Neural cell (in vitro differentiated cells): ENCODE results near the gene NUDC. TPM values are rescaled to one million over a fixed set of nuclear protein-coding genes. Genes with fewer than 3 reads are reported as not detected.

Source experiments
- H2AFZ ChIP-seq: fragments of 200-600, 300-800 bp; sonication (generic), shearing (Covaris generic); 2 replicates; pipeline ENCODE4 v1.6.0; 2014; ENCODE audit warnings: low read depth, mild to moderate bottlenecking, antibody characterized with exemption, low read length, moderate library complexity
- H3F3A ChIP-seq: fragments of 200-600 bp; shearing (Covaris generic); 2 replicates; pipeline ENCODE4 v1.6.1; 2016; ENCODE audit warnings: mild to moderate bottlenecking, moderate library complexity, mixed read lengths, antibody characterized with exemption, low read length; ENCODE audit not compliant: insufficient read depth, poor library complexity, severe bottlenecking
- H3K27ac ChIP-seq: fragments of 200-600, 300-800 bp; sonication (generic), shearing (Covaris generic); 2 replicates; pipeline ENCODE4 v1.5.1; 2014; ENCODE audit warnings: mild to moderate bottlenecking, low read length, moderate library complexity
- H3K27me3 ChIP-seq: fragments of 300-800, 200-600 bp; sonication (generic), shearing (Covaris generic); 2 replicates; pipeline ENCODE4 v1.6.0; 2014; ENCODE audit warnings: mild to moderate bottlenecking, low read depth, low read length, moderate library complexity; ENCODE audit not compliant: insufficient read depth
- H3K36me3 ChIP-seq: fragments of 300-800, 200-600 bp; sonication (generic), shearing (Covaris generic); 2 replicates; pipeline ENCODE4 v1.5.1; 2014; ENCODE audit warnings: mild to moderate bottlenecking, antibody characterized with exemption, low read length, moderate library complexity; ENCODE audit not compliant: insufficient read depth
- H3K4me2 ChIP-seq: fragments of 300-800, 200-600 bp; sonication (generic), shearing (Covaris generic); 2 replicates; pipeline ENCODE4 v1.6.0; 2014; ENCODE audit warnings: mild to moderate bottlenecking, low read length
- H3K4me3 ChIP-seq: fragments of 300-800, 200-600 bp; sonication (generic), shearing (Covaris generic); 2 replicates; pipeline ENCODE4 v1.5.1; 2014; ENCODE audit warnings: mild to moderate bottlenecking, low read length, moderate library complexity
- H3K79me2 ChIP-seq: fragments of 200-600 bp; shearing (Covaris generic); replicated peaks from 2 replicates; pipeline ENCODE4 v1.6.0; 2014; ENCODE audit warnings: mild to moderate bottlenecking, low read length, moderate library complexity; ENCODE audit not compliant: insufficient read depth
- H3K9ac ChIP-seq: fragments of 300-800, 200-600 bp; sonication (generic), shearing (Covaris generic); 2 replicates; pipeline ENCODE4 v1.6.1; 2016; ENCODE audit warnings: mild to moderate bottlenecking, low read length, mixed read lengths
- H3K9me2 ChIP-seq: fragments of 200-600 bp; shearing (Covaris generic); 2 replicates; pipeline ENCODE4 v1.6.1; 2016; ENCODE audit warnings: mild to moderate bottlenecking, low read length, mixed read lengths; ENCODE audit not compliant: insufficient read depth
- H3K9me3 ChIP-seq: fragments of 200-600, 300-800 bp; sonication (generic), shearing (Covaris generic); 2 replicates; pipeline ENCODE4 v1.6.1; 2016; ENCODE audit warnings: mild to moderate bottlenecking, mixed run types, low read length, moderate library complexity, mixed read lengths
- H4K20me1 ChIP-seq: fragments of 200-600 bp; shearing (Covaris generic); 2 replicates; pipeline ENCODE4 v1.6.1; 2016; ENCODE audit warnings: mild to moderate bottlenecking, mixed run types; ENCODE audit not compliant: insufficient read depth
- EP300 ChIP-seq: fragments of 450-650 bp; conservative IDR thresholded peaks from 2 replicates; pipeline ENCODE4 v1.6.1; 2014; ENCODE audit warnings: antibody characterized with exemption, mild to moderate bottlenecking, moderate library complexity; ENCODE audit not compliant: poor library complexity, severe bottlenecking
- EZH2 ChIP-seq: fragments of 200-600, 300-800 bp; shearing (Covaris generic), sonication (generic); IDR thresholded peaks from 2 replicates; pipeline ENCODE4 v1.6.1; 2014; ENCODE audit warnings: antibody characterized with exemption, low read length, borderline replicate concordance, mild to moderate bottlenecking; ENCODE audit not compliant: insufficient read depth, poor library complexity, severe bottlenecking
- MXI1 ChIP-seq: fragments of 450-650 bp; conservative IDR thresholded peaks from 2 replicates; pipeline ENCODE4 v1.6.1; 2014; ENCODE audit warnings: antibody characterized with exemption, mild to moderate bottlenecking; ENCODE audit not compliant: poor library complexity, severe bottlenecking
- POLR2AphosphoS5 ChIP-seq: IDR thresholded peaks from 2 replicates; pipeline ENCODE4 v1.6.1; 2012
- RAD21 ChIP-seq: fragments of 450-650 bp; conservative IDR thresholded peaks from 2 replicates; pipeline ENCODE4 v1.6.1; 2014; ENCODE audit warnings: antibody characterized with exemption, mild to moderate bottlenecking, moderate library complexity
- SMC3 ChIP-seq: fragments of 450-650 bp; conservative IDR thresholded peaks from 2 replicates; pipeline ENCODE4 v1.6.1; 2014; ENCODE audit warnings: antibody characterized with exemption, mild to moderate bottlenecking, moderate library complexity; ENCODE audit not compliant: poor library complexity
- TAF1 ChIP-seq: IDR thresholded peaks from 2 replicates; pipeline ENCODE4 v1.6.1; 2012; ENCODE audit warnings: low read depth
- polyA plus RNA-seq: library from polyadenylated mRNA; depleted of rRNA; stranded (reverse); fragments of >200 nt; gene quantifications from 2 replicates; pipeline ENCODE4 v1.2.3, GENCODE V29; 2014
- TF ChIP-seq, protein P1 (sequence below): IDR thresholded peaks from 2 replicates; pipeline ENCODE4 v1.6.1; 2012; ENCODE audit warnings: borderline replicate concordance
- TF ChIP-seq, protein P2 (sequence below): fragments of 450-650 bp; IDR thresholded peaks from 2 replicates; pipeline ENCODE4 v1.5.1; 2014; ENCODE audit warnings: antibody characterized with exemption, mild to moderate bottlenecking, moderate library complexity; ENCODE audit not compliant: poor library complexity, severe bottlenecking

Gene NUDC
- polyA plus RNA-seq, 1 donor from 2014 or later = 20.6 TPM

DNA sequence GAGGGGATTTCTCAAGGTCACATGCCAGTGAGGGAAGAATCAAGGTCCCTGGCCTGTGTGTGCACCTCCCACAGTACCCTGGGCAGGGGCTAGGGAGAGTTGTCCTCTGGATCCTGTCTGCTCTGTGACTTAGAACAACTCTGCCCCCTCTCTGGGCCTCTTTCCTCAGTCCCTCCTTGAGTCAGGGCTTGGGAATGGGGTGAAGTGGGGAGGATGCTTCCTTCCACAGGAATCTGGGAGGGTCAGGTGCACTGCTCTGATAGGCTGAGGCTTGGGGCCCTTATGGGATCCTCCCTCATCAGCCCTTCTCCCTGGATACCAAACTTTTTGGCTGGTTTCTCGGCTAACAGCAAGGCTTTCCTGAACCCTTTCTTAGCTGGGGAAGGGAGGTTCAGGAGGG is 74.5 kb downstream of the NUDC start:
- TF ChIP-seq, protein P1, sequence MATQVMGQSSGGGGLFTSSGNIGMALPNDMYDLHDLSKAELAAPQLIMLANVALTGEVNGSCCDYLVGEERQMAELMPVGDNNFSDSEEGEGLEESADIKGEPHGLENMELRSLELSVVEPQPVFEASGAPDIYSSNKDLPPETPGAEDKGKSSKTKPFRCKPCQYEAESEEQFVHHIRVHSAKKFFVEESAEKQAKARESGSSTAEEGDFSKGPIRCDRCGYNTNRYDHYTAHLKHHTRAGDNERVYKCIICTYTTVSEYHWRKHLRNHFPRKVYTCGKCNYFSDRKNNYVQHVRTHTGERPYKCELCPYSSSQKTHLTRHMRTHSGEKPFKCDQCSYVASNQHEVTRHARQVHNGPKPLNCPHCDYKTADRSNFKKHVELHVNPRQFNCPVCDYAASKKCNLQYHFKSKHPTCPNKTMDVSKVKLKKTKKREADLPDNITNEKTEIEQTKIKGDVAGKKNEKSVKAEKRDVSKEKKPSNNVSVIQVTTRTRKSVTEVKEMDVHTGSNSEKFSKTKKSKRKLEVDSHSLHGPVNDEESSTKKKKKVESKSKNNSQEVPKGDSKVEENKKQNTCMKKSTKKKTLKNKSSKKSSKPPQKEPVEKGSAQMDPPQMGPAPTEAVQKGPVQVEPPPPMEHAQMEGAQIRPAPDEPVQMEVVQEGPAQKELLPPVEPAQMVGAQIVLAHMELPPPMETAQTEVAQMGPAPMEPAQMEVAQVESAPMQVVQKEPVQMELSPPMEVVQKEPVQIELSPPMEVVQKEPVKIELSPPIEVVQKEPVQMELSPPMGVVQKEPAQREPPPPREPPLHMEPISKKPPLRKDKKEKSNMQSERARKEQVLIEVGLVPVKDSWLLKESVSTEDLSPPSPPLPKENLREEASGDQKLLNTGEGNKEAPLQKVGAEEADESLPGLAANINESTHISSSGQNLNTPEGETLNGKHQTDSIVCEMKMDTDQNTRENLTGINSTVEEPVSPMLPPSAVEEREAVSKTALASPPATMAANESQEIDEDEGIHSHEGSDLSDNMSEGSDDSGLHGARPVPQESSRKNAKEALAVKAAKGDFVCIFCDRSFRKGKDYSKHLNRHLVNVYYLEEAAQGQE = no peak
- TF ChIP-seq EP300 (no peak), MXI1 (no peak), EZH2 (no peak), POLR2AphosphoS5 (no peak), RAD21 (no peak), SMC3 (no peak), TAF1 (no peak)
- TF ChIP-seq, protein P2, sequence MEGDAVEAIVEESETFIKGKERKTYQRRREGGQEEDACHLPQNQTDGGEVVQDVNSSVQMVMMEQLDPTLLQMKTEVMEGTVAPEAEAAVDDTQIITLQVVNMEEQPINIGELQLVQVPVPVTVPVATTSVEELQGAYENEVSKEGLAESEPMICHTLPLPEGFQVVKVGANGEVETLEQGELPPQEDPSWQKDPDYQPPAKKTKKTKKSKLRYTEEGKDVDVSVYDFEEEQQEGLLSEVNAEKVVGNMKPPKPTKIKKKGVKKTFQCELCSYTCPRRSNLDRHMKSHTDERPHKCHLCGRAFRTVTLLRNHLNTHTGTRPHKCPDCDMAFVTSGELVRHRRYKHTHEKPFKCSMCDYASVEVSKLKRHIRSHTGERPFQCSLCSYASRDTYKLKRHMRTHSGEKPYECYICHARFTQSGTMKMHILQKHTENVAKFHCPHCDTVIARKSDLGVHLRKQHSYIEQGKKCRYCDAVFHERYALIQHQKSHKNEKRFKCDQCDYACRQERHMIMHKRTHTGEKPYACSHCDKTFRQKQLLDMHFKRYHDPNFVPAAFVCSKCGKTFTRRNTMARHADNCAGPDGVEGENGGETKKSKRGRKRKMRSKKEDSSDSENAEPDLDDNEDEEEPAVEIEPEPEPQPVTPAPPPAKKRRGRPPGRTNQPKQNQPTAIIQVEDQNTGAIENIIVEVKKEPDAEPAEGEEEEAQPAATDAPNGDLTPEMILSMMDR = no peak
- H2AFZ ChIP-seq = no peak overlapping the region
- peaks cover 28% of the 10 kb centered on the region for H3K27me3 ChIP-seq
- H3K4me2 ChIP-seq = no peak overlapping the region
- no peak overlapping the region for H3K4me3 ChIP-seq
- peaks cover 4% of the 10 kb centered on the region for H3F3A ChIP-seq
- H3K9ac ChIP-seq = no peak overlapping the region
- H3K27ac ChIP-seq = no peak overlapping the region
- no peaks in the 10 kb centered on the region for H3K9me2 ChIP-seq
- no peaks in the 10 kb centered on the region for H3K36me3 ChIP-seq
- H3K9me3 ChIP-seq = no peaks in the 10 kb centered on the region
- H3K79me2 ChIP-seq = no peaks in the 10 kb centered on the region
- H4K20me1 ChIP-seq = no peaks in the 10 kb centered on the region

Other genes starting within 250 kb of the NUDC start
- gene ARID1A, start 225.7 kb upstream of the NUDC start, polyA plus RNA-seq = 13.2 and 16.2 TPM in 2 replicates
- 4.7 and 5.9 TPM in 2 replicates for gene PIGV, start 133.8 kb upstream of the NUDC start, polyA plus RNA-seq
- gene ZDHHC18, start 95.1 kb upstream of the NUDC start, polyA plus RNA-seq = 23.7 and 27.3 TPM in 2 replicates
- 0.25 TPM in 1 of 2 replicates, not detected in the other for gene SFN, start 58.6 kb upstream of the NUDC start, polyA plus RNA-seq
- gene GPN2, start 31.5 kb upstream of the NUDC start, polyA plus RNA-seq = 17.7 and 20.2 TPM in 2 replicates
- 6.6 and 7.1 TPM in 2 replicates for gene GPATCH3, start 21.3 kb upstream of the NUDC start, polyA plus RNA-seq
- gene NR0B2, start 7.8 kb upstream of the NUDC start, polyA plus RNA-seq = not detected in 2 replicates
- not detected in 2 replicates for gene KDF1, start 38.7 kb downstream of the NUDC start, polyA plus RNA-seq
- gene TRNP1, start 71.9 kb downstream of the NUDC start, polyA plus RNA-seq = 11.0 and 17.2 TPM in 2 replicates
- not detected in 2 replicates for gene TENT5B, start 91.1 kb downstream of the NUDC start, polyA plus RNA-seq
- gene SLC9A1, start 233.4 kb downstream of the NUDC start, polyA plus RNA-seq = 1.1 and 1.5 TPM in 2 replicates